CD14-positive monocyte (primary cell): ENCODE measurements around the gene BMP2. TPM values are rescaled to one million over a fixed set of nuclear protein-coding genes. Genes with fewer than 3 reads are reported as not detected.

Source experiments
- DNase-seq, 3 donors: peaks; one replicate each; pipeline ENCODE4 v3.0.0-alpha.2; 2011 to 2022
- H2AFZ ChIP-seq: 2 replicates; pipeline ENCODE4 v1.6.0; 2012; ENCODE audit warnings: mild to moderate bottlenecking, low read depth, low read length, inconsistent platforms; ENCODE audit not compliant: insufficient read depth, poor library complexity, severe bottlenecking
- H3K27ac ChIP-seq, 2 donors: 1 replicate in 1 of 2; 2 replicates in 1 of 2; pipeline ENCODE4 v1.5.1; 2012 to 2013; ENCODE audit warnings: low read length in 2 of 2, control low read depth in 1 of 2, inconsistent platforms in 1 of 2, low read depth in 1 of 2, mild to moderate bottlenecking in 1 of 2
- H3K27me3 ChIP-seq, 2 donors: one replicate each; pipeline versions ENCODE4 v1.6.0 to v1.6.1; 2011 to 2013; ENCODE audit warnings: low read length in 2 of 2; ENCODE audit not compliant: control insufficient read depth in 2 of 2, insufficient read depth in 2 of 2
- H3K36me3 ChIP-seq, 2 donors: replicated peaks in 1 of 2; 1 replicate in 1 of 2; 2 replicates in 1 of 2; pipeline versions ENCODE4 v1.5.1 to v1.6.1; 2012 to 2013; ENCODE audit warnings: low read length in 2 of 2, control low read depth in 1 of 2, inconsistent platforms in 1 of 2, mild to moderate bottlenecking in 1 of 2; ENCODE audit not compliant: insufficient read depth in 2 of 2, control insufficient read depth in 1 of 2
- H3K4me1 ChIP-seq, 2 donors: 1 replicate in 1 of 2; 2 replicates in 1 of 2; pipeline versions ENCODE4 v1.5.1 to v1.6.1; 2012 to 2013; ENCODE audit warnings: low read length in 2 of 2, control low read depth in 1 of 2, inconsistent platforms in 1 of 2, mild to moderate bottlenecking in 1 of 2, moderate library complexity in 1 of 2; ENCODE audit not compliant: insufficient read depth in 2 of 2, control insufficient read depth in 1 of 2
- H3K4me2 ChIP-seq: replicated peaks from 2 replicates; pipeline ENCODE3; 2012; ENCODE audit warnings: low read length, moderate library complexity, mild to moderate bottlenecking; ENCODE audit not compliant: poor library complexity, severe bottlenecking; ENCODE audit errors: extremely low read depth
- H3K4me3 ChIP-seq, 3 experiments: fragments of 200-600 bp in 1 of 3; sonication (generic) in 1 of 3; replicated peaks in 1 of 3; 1 replicate in 2 of 3; 2 replicates in 1 of 3; pipeline ENCODE4 v1.5.1; 2011 to 2013; ENCODE audit warnings: low read length in 3 of 3, mild to moderate bottlenecking in 3 of 3, control low read depth in 2 of 3, low read depth in 2 of 3, inconsistent platforms in 1 of 3, moderate library complexity in 1 of 3
- H3K79me2 ChIP-seq: 2 replicates; pipeline ENCODE4 v1.6.0; 2012; ENCODE audit warnings: mild to moderate bottlenecking, control low read depth, inconsistent platforms, low read length, moderate library complexity; ENCODE audit not compliant: insufficient read depth
- H3K9ac ChIP-seq: 2 replicates; pipeline ENCODE4 v1.6.0; 2017; ENCODE audit warnings: low read length, mild to moderate bottlenecking; ENCODE audit not compliant: insufficient read depth, poor library complexity, severe bottlenecking
- H3K9me3 ChIP-seq, 2 donors: replicated peaks in 1 of 2; 1 replicate in 1 of 2; 2 replicates in 1 of 2; pipeline versions ENCODE4 v1.5.1 to v1.6.1; 2012 to 2013; ENCODE audit warnings: low read length in 2 of 2, control low read depth in 1 of 2; ENCODE audit not compliant: control insufficient read depth in 1 of 2, insufficient read depth in 1 of 2
- H4K20me1 ChIP-seq: 2 replicates; pipeline ENCODE4 v1.6.0; 2012; ENCODE audit warnings: mild to moderate bottlenecking, low read length, control low read depth, moderate library complexity; ENCODE audit not compliant: insufficient read depth
- H3K27ac Mint-ChIP-seq, 7 donors: one replicate each; pipeline ENCODE4 v1.8.0; 2020; ENCODE audit warnings: mild to moderate bottlenecking in 7 of 7, mixed read lengths in 7 of 7, moderate library complexity in 6 of 7, inconsistent platforms in 2 of 7
- H3K27me3 Mint-ChIP-seq, 3 donors: one replicate each; pipeline ENCODE4 v1.8.0; 2021 to 2022; ENCODE audit warnings: low read depth in 3 of 3, mild to moderate bottlenecking in 3 of 3, mixed read lengths in 3 of 3, moderate library complexity in 3 of 3, inconsistent platforms in 1 of 3
- H3K36me3 Mint-ChIP-seq, 2 donors: one replicate each; pipeline ENCODE4 v1.8.0; 2020; ENCODE audit warnings: mixed read lengths in 2 of 2, inconsistent platforms in 1 of 2, mild to moderate bottlenecking in 1 of 2
- H3K4me1 Mint-ChIP-seq: one replicate; pipeline ENCODE4 v1.8.0; 2020; ENCODE audit warnings: mild to moderate bottlenecking, mixed read lengths
- H3K4me3 Mint-ChIP-seq, 2 donors: one replicate each; pipeline ENCODE4 v1.8.0; 2020; ENCODE audit warnings: mild to moderate bottlenecking in 2 of 2, mixed read lengths in 2 of 2, moderate library complexity in 1 of 2
- H3K9me3 Mint-ChIP-seq, 7 donors: one replicate each; pipeline ENCODE4 v1.8.0; 2020 to 2022; ENCODE audit warnings: mixed read lengths in 7 of 7, mild to moderate bottlenecking in 6 of 7, moderate library complexity in 6 of 7, inconsistent platforms in 2 of 7
- CTCF ChIP-seq: fragments of 200-600 bp; IDR thresholded peaks from one replicate; pipeline ENCODE4 v1.8.0; 2022; ENCODE audit warnings: antibody characterized with exemption, mild to moderate bottlenecking
- WGBS: methylation state at CpG from one replicate; pipeline ENCODE4 v1.1.5; 2013; ENCODE audit warnings: missing lambda C conversion rate; ENCODE audit not compliant: insufficient coverage; 5-methylcytosine and 5-hydroxymethylcytosine counted together
- intact Hi-C, 2 donors: fragments of 100-400 bp; cut with micrococcal nuclease; formaldehyde crosslinking; loops; one replicate each; pipeline versions ENCODE4 v1.15.0 to v1.15.1; 2023
- polyA plus RNA-seq, 3 donors: library from polyadenylated mRNA; depleted of rRNA in 1 of 3; unstranded in 2 of 3; stranded (reverse) in 1 of 3; fragments of 300-500 nt in 2 of 3; fragments of >200 nt in 1 of 3; fragmentation: Illumina TruSeq in 2 of 3; gene quantifications; 1 replicate in 2 of 3; 2 replicates in 1 of 3; pipeline ENCODE4 v1.2.3, GENCODE V29; 2012 to 2021

The BMP2 gene
- polyA plus RNA-seq, 3 donors = 0.07 TPM; not detected in 2

GRCh38 chr20:6730672-6731328 lies 36.7 kb upstream of the BMP2 start:
- Histone ChIP-seq H2AFZ (no peak overlapping the region), H3K4me2 (no peak overlapping the region), H3K36me3 (no peaks in the 10 kb centered on the region), H3K4me1 (no peaks in the 10 kb centered on the region), H3K27me3 (no peaks in the 10 kb centered on the region), H3K9ac (no peak overlapping the region), H4K20me1 (no peaks in the 10 kb centered on the region), H3K4me3 (no peak overlapping the region), H3K9me3 (no peaks in the 10 kb centered on the region), H3K27ac (no peak overlapping the region), H3K79me2 (no peaks in the 10 kb centered on the region)
- H3K4me3 Mint-ChIP-seq = no peak overlapping the region
- WGBS = 89% methylated on average over 3 of the region's 9 CpGs
- H3K27ac Mint-ChIP-seq = no peak overlapping the region
- H3K27me3 Mint-ChIP-seq = peaks cover 0 to 3% (median 2%) of the 10 kb centered on the region in 3 donors
- no peaks in the 10 kb centered on the region for H3K4me1 Mint-ChIP-seq
- no peak for TF ChIP-seq CTCF
- DNase-seq = no peak
- H3K36me3 Mint-ChIP-seq = no peaks in the 10 kb centered on the region
- intact Hi-C loops = no loop called here
- H3K9me3 Mint-ChIP-seq = peaks cover 0 to 5% (median 2%) of the 10 kb centered on the region in 7 donors

GRCh38 chr20:6732001-6732447 lies 35.5 kb upstream of the BMP2 start:
- H3K79me2 ChIP-seq = no peaks in the 10 kb centered on the region
- 100% methylated on average over 2 of the region's 3 CpGs for WGBS

More at GRCh38 chr20:6732001-6732447, 35.5 kb upstream of the BMP2 start:
- intact Hi-C loops = no loop called here
- Mint-ChIP-seq H3K27me3 (peaks cover 2 to 6% (median 3%) of the 10 kb centered on the region in 3 donors), H3K9me3 (peaks cover 0 to 5% (median 3%) of the 10 kb centered on the region in 7 donors), H3K27ac (no peak overlapping the region), H3K4me3 (no peak overlapping the region), H3K36me3 (no peaks in the 10 kb centered on the region), H3K4me1 (no peaks in the 10 kb centered on the region)
- H3K27me3 ChIP-seq = no peaks in the 10 kb centered on the region
- DNase-seq = no peak
- TF ChIP-seq CTCF = no peak
- H3K27ac ChIP-seq = no peak overlapping the region
- H3K4me3 ChIP-seq = no peak overlapping the region
- no peak overlapping the region for H3K9ac ChIP-seq
- H3K9me3 ChIP-seq = no peaks in the 10 kb centered on the region
- no peak overlapping the region for H2AFZ ChIP-seq
- no peaks in the 10 kb centered on the region for H4K20me1 ChIP-seq
- H3K36me3 ChIP-seq = no peaks in the 10 kb centered on the region
- H3K4me1 ChIP-seq = no peaks in the 10 kb centered on the region
- no peak overlapping the region for H3K4me2 ChIP-seq
